Measurements from ENCODE around the gene NDUFB3.
"Not testable (repeated sequence)": the region's sequence is repeated elsewhere in the genome, so short reads cannot be mapped to it uniquely, and the experiment has no call there.

Gene NDUFB3

GRCh38 chr2:201100497-201100896 lies 28.7 kb downstream of the NDUFB3 start:
- DNase-seq, result no peak

- no peak for DNase-seq
Observed at GRCh38 chr2:201105759-201106158, 34.0 kb downstream of the NDUFB3 start.

- DNase-seq, result no peak
Observed at GRCh38 chr2:201107624-201108023, 35.8 kb downstream of the NDUFB3 start.

- DNase-seq, result no peak
Observed at GRCh38 chr2:201108341-201108740, 36.5 kb downstream of the NDUFB3 start.

- no peak for DNase-seq
Observed at GRCh38 chr2:201109186-201109585, 37.4 kb downstream of the NDUFB3 start.

- DNase-seq, result no peak
Observed at GRCh38 chr2:201110615-201111014, 38.8 kb downstream of the NDUFB3 start.

- no peak for DNase-seq
Observed at GRCh38 chr2:201111096-201111495, 39.3 kb downstream of the NDUFB3 start.

GRCh38 chr2:201114350-201114749 lies 42.5 kb downstream of the NDUFB3 start:
- DNase-seq, result no peak

- no peak for DNase-seq
Observed at GRCh38 chr2:201114846-201115245, 43.0 kb downstream of the NDUFB3 start.

GRCh38 chr2:201116115-201116958 lies 44.5 kb downstream of the NDUFB3 start, which contains the start of gene CFLAR:
Gene CFLAR, plus strand, starts transcription at chr2:201116164. Its CDS starts 13,702 bp downstream, at chr2:201129866.
- DNase-seq, result peak; percentile 62

GRCh38 chr2:201116959-201117734 lies 45.3 kb downstream of the NDUFB3 start:
- DNase-seq, result peak; percentile 92

- DNase-seq, result not testable (repeated sequence)
Observed at GRCh38 chr2:201117735-201118094, 45.9 kb downstream of the NDUFB3 start.

- DNase-seq, result peak; percentile 93
Observed at GRCh38 chr2:201118121-201118960, 46.5 kb downstream of the NDUFB3 start.

- DNase-seq, result no peak
Observed at GRCh38 chr2:201118961-201119854, 47.4 kb downstream of the NDUFB3 start.

- no peak for DNase-seq
Observed at GRCh38 chr2:201122276-201122675, 50.5 kb downstream of the NDUFB3 start.

GRCh38 chr2:201126308-201127151 lies 54.7 kb downstream of the NDUFB3 start:
- no peak for DNase-seq

GRCh38 chr2:201127152-201127511 lies 55.3 kb downstream of the NDUFB3 start:
- no peak for DNase-seq

GRCh38 chr2:201127570-201127969 lies 55.8 kb downstream of the NDUFB3 start:
- no peak for DNase-seq

GRCh38 chr2:201128033-201128432 lies 56.2 kb downstream of the NDUFB3 start:
- DNase-seq, result no peak

GRCh38 chr2:201128933-201129505 lies 57.2 kb downstream of the NDUFB3 start:
- DNase-seq, result no peak
